CD4-positive, alpha-beta T cell treated with Interferon alpha-2 for 1 hour (primary cell): ENCODE results near the gene FDCSP.
"Not testable (repeated sequence)": the region's sequence is repeated elsewhere in the genome, so short reads cannot be mapped to it uniquely, and the experiment has no call there.

Experiments
- DNase-seq, 2 donors: peaks; one replicate each; pipeline ENCODE4 v3.0.0-alpha.2; 2020 to 2022

The FDCSP gene

DNA sequence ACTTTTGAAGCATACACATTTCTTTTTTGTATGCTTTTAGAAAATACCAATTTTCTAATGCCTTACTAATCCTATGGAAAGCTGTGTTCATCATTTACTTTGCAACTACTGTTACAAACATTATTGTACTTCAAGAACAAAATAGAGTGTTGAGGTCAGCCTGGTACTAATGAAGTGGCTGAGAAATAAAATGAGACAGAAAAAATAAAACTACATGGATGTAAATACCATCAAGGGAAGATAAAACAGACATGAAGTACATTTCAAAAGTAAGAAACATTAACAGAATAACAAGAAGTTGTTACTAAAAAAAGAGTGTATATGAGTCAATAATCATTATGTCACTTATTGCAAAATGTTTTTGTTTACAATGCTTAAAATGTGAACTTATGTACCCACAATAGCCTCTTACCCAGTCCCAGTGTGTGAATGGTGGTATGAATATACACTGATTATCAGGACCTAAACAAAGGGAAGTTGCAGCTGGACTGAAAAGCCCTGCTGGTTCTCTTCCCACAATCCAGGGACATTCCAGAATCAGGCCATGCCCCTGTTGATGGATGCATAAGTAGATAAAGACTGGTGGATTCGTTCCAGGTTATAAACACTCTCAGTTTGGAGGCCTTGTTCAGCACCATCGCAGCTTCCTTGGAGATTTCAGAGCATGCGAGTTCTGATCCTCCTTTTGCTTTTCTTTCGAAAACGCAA, 14.1 kb downstream of the FDCSP start:
- no peak for DNase-seq

GRCh38 chr4:70242297-70242696, 16.4 kb downstream of the FDCSP start, which contains the start of gene CSN3:
TSS of gene CSN3 (plus strand) at chr4:70242597. CDS start at chr4:70244820, 2,223 bp downstream.
- DNase-seq: not testable (repeated sequence)

- no peak for DNase-seq
These were observed 17.2 kb downstream of the FDCSP start for GRCh38 chr4:70243091-70243490.

DNA sequence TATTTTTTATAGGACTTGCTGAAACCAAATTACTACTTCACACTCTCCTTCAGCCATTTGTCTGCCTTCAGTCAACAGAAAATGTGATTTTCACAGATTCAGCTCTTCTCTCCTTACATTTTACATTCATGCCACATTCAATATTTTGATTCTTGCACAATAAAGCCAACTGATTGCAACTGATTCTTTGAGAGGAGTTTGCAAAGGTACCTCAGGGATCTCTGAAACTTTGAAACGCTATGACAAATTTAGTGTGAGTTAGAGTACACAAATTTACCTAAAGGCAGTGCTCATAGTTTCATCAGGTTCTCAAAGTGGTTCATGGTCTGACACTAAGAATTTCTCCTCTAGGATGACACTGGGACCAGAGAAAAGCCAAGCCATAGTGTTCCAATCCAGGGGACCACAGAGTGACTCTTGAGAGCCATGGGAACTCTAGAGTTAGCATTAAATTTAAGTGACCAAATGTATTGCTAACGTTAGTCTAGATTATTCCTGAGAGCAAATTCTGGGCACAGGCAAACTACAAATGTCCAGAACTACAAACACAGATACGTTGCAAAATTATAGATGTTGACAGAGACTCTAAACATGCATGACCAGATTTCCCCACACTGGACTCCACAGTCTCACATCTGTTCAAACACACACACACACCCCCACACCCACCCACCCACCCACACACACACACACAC, 25.5 kb downstream of the FDCSP start:
- DNase-seq: no peak

DNA sequence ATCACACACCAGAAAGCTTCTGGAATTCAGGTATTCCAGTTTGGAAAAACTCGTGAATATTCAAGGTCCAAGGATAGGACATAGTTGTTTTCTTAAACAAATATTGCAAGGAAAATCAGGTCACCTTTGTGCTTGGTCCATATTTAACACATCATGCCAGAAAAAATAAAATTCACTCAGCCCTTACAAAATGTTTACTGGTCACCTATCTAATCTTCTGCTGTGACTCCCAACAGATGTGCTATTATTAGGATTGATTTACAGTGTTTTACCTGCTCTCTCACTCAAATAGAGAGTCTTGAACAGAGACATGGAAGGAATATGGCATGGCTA, 26.0 kb downstream of the FDCSP start:
- DNase-seq: no peak

GRCh38 chr4:70269674-70270073, 43.8 kb downstream of the FDCSP start:
- DNase-seq: no peak

GRCh38 chr4:70277121-70277520, 51.2 kb downstream of the FDCSP start:
- no peak for DNase-seq

GRCh38 chr4:70280567-70280966, 54.6 kb downstream of the FDCSP start:
- no peak for DNase-seq
